Spinal cord (tissue), 10 donors: ENCODE data around the gene BMP6. TPM values are rescaled to one million over a fixed set of nuclear protein-coding genes. Genes with fewer than 3 reads are reported as not detected.
A peak's percentile ranks its signal among the peaks of the same experiment; 100 is the strongest.

Experiments used
- DNase-seq, 6 donors: peaks; one replicate each; pipeline versions ENCODE4 v3.0.0 to v3.0.0-alpha.2; 2013 to 2015; ENCODE audit warnings: low spot score in 6 of 6, low read depth in 4 of 6
- H3K27ac ChIP-seq: one replicate; pipeline ENCODE4 v1.5.1; 2013; ENCODE audit warnings: low read depth, low read length, control low read depth
- H3K27me3 ChIP-seq: one replicate; pipeline ENCODE4 v1.6.1; 2013; ENCODE audit warnings: low read length; ENCODE audit not compliant: control insufficient read depth, insufficient read depth
- H3K36me3 ChIP-seq: one replicate; pipeline ENCODE4 v1.6.1; 2013; ENCODE audit warnings: low read length; ENCODE audit not compliant: control insufficient read depth, insufficient read depth
- H3K4me1 ChIP-seq: one replicate; pipeline ENCODE4 v1.6.1; 2013; ENCODE audit warnings: low read length; ENCODE audit not compliant: control insufficient read depth, insufficient read depth
- H3K4me3 ChIP-seq: one replicate; pipeline ENCODE4 v1.5.1; 2013; ENCODE audit warnings: low read depth, low read length, control low read depth
- H3K9me3 ChIP-seq: one replicate; pipeline ENCODE4 v1.6.1; 2013; ENCODE audit warnings: low read length; ENCODE audit not compliant: control insufficient read depth, insufficient read depth
- WGBS: methylation state at CpG from one replicate; pipeline ENCODE4 v1.1.5; 2013; ENCODE audit warnings: missing lambda C conversion rate; ENCODE audit not compliant: insufficient coverage; 5-methylcytosine and 5-hydroxymethylcytosine counted together
- polyA plus RNA-seq, 2 donors: library from polyadenylated mRNA; unstranded; fragments of 120-200 nt; gene quantifications; one replicate each; pipeline ENCODE4 v1.2.1, GENCODE V29; 2013; ENCODE audit not compliant: insufficient read length in 2 of 2
- total RNA-seq, 2 donors: library from RNA; depleted of rRNA in 1 of 2; stranded (reverse); fragments of 120-200 nt in 1 of 2; fragments of >200 nt in 1 of 2; gene quantifications; one replicate each; pipeline versions ENCODE4 v1.2.3 to v1.2.4, GENCODE V29; 2013 to 2014
- donor health status: healthy.

Gene BMP6
- total and polyA plus RNA-seq, 4 donors = 13.6 to 93.3 (median 24.1) TPM

GRCh38 chr6:7851780-7852179, 125.9 kb downstream of the BMP6 start:
- no peak overlapping the region for H3K27ac ChIP-seq
- DNase-seq = no peak
- no peaks in the 10 kb centered on the region for H3K27me3 ChIP-seq
- H3K36me3 ChIP-seq = no peaks in the 10 kb centered on the region
- H3K4me3 ChIP-seq = no peak overlapping the region
- H3K9me3 ChIP-seq = peaks cover 5% of the 10 kb centered on the region
- H3K4me1 ChIP-seq = no peaks in the 10 kb centered on the region

DNA sequence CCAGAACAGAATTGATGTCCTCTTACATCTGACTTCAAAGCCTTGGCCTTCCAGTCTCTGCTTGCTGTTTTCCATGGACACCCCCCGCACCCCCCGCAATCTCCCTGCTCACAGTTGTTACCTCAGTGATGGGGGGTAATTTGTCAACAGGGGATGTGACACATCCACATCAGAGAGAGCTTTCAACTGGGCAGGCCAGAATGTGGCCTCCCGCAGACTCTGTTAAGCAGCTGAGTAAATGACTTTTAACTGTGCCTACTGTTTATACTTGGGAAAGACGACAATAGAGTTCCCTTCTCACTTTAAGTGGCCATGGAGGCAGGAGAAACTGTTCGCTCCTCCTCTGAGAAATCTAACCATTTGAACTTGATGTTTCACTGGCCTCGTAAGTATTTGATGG, 133.7 kb downstream of the BMP6 start:
- DNase-seq = peak in 1 of 6 donors; percentile 44
- Histone ChIP-seq H3K4me3 (no peak overlapping the region), H3K4me1 (no peaks in the 10 kb centered on the region), H3K27me3 (no peaks in the 10 kb centered on the region), H3K27ac (no peak overlapping the region), H3K9me3 (no peaks in the 10 kb centered on the region), H3K36me3 (peaks cover 2% of the 10 kb centered on the region)
- 33% methylated on average over 1 of the region's 6 CpGs for WGBS

GRCh38 chr6:7865781-7866180, 139.9 kb downstream of the BMP6 start:
- Histone ChIP-seq H3K4me3 (no peak overlapping the region), H3K9me3 (no peaks in the 10 kb centered on the region), H3K27ac (no peak overlapping the region), H3K4me1 (no peaks in the 10 kb centered on the region), H3K27me3 (no peaks in the 10 kb centered on the region), H3K36me3 (peaks cover 2% of the 10 kb centered on the region)
- DNase-seq = no peak
- WGBS = 94% methylated on average over 2 of the region's 6 CpGs

- no peaks in the 10 kb centered on the region for H3K9me3 ChIP-seq
- no peak for DNase-seq
- H3K4me3 ChIP-seq = no peak overlapping the region
- H3K27ac ChIP-seq = no peak overlapping the region
- H3K4me1 ChIP-seq = no peaks in the 10 kb centered on the region
- H3K36me3 ChIP-seq = peaks cover 2% of the 10 kb centered on the region
- WGBS = 88% methylated on average over 1 of the region's 1 CpG
- H3K27me3 ChIP-seq = no peaks in the 10 kb centered on the region
Observed at GRCh38 chr6:7866526-7866925, 140.6 kb downstream of the BMP6 start.

GRCh38 chr6:7868926-7869325, 143.0 kb downstream of the BMP6 start:
- DNase-seq = no peak
- Histone ChIP-seq H3K4me3 (no peak overlapping the region), H3K4me1 (no peaks in the 10 kb centered on the region), H3K36me3 (no peaks in the 10 kb centered on the region), H3K27ac (no peak overlapping the region), H3K27me3 (no peaks in the 10 kb centered on the region), H3K9me3 (no peaks in the 10 kb centered on the region)
- 84% methylated on average over 10 of the region's 10 CpGs for WGBS

GRCh38 chr6:7878401-7878964, 152.6 kb downstream of the BMP6 start:
- Histone ChIP-seq H3K4me1 (no peaks in the 10 kb centered on the region), H3K27me3 (no peaks in the 10 kb centered on the region), H3K36me3 (peaks cover 10% of the 10 kb centered on the region), H3K9me3 (no peaks in the 10 kb centered on the region), H3K4me3 (no peak overlapping the region), H3K27ac (no peak overlapping the region)
- DNase-seq = no peak
- 93% methylated on average over 10 of the region's 10 CpGs for WGBS

GRCh38 chr6:7879043-7879442, 153.1 kb downstream of the BMP6 start:
- Histone ChIP-seq H3K9me3 (no peaks in the 10 kb centered on the region), H3K36me3 (peaks cover 10% of the 10 kb centered on the region), H3K4me3 (no peak overlapping the region), H3K4me1 (no peaks in the 10 kb centered on the region), H3K27me3 (no peaks in the 10 kb centered on the region), H3K27ac (no peak overlapping the region)
- WGBS = no CpG with 5 or more reads among the region's 2 CpGs
- DNase-seq = no peak

DNA sequence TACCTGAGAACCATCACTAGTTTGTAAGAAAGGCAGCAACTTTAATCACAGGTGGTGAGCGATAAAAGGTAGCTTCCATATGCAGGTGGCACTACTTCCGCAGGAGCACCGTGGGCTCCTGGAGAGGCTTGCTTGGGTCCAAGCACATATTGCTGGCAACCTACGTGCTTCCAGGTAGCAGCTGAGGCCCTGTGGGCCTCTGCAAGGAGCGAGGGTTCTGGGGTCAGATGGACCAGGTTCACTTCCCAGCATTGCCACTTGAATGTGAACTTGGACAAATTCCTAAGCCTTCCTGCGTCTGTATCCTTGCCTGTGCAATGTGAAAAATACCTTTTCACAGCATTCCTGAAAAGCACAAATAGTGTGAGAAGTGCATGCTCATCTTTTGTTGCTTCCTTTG, 153.7 kb downstream of the BMP6 start:
- H3K4me1 ChIP-seq = no peaks in the 10 kb centered on the region
- WGBS = 92% methylated on average over 6 of the region's 6 CpGs
- no peaks in the 10 kb centered on the region for H3K9me3 ChIP-seq
- H3K4me3 ChIP-seq = no peak overlapping the region
- no peak overlapping the region for H3K27ac ChIP-seq
- peaks cover 10% of the 10 kb centered on the region for H3K36me3 ChIP-seq
- no peak for DNase-seq
- H3K27me3 ChIP-seq = no peaks in the 10 kb centered on the region

DNA sequence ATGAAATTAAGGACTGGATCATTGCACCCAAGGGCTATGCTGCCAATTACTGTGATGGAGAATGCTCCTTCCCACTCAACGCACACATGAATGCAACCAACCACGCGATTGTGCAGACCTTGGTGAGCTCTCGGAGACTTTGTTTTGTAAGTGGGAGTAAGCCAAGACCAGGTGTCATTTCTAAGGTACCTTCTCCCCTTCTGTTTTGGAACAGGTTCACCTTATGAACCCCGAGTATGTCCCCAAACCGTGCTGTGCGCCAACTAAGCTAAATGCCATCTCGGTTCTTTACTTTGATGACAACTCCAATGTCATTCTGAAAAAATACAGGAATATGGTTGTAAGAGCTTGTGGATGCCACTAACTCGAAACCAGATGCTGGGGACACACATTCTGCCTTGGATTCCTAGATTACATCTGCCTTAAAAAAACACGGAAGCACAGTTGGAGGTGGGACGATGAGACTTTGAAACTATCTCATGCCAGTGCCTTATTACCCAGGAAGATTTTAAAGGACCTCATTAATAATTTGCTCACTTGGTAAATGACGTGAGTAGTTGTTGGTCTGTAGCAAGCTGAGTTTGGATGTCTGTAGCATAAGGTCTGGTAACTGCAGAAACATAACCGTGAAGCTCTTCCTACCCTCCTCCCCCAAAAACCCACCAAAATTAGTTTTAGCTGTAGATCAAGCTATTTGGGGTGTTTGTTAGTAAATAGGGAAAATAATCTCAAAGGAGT, 154.2 kb downstream of the BMP6 start:
- Histone ChIP-seq H3K27ac (no peak overlapping the region), H3K4me3 (no peak overlapping the region), H3K36me3 (peaks cover 10% of the 10 kb centered on the region), H3K27me3 (no peaks in the 10 kb centered on the region), H3K4me1 (no peaks in the 10 kb centered on the region), H3K9me3 (no peaks in the 10 kb centered on the region)
- WGBS = 100% methylated on average over 1 of the region's 13 CpGs
- DNase-seq = peak in 1 of 6 donors; percentile 59

- Histone ChIP-seq H3K36me3 (peaks cover 10% of the 10 kb centered on the region), H3K27ac (no peak overlapping the region), H3K27me3 (no peaks in the 10 kb centered on the region), H3K4me1 (no peaks in the 10 kb centered on the region), H3K9me3 (no peaks in the 10 kb centered on the region), H3K4me3 (no peak overlapping the region)
- WGBS = 100% methylated on average over 2 of the region's 9 CpGs
- no peak for DNase-seq
Observed at GRCh38 chr6:7880718-7881107, 154.8 kb downstream of the BMP6 start.
